GM19351 (cell line): ENCODE results near the gene DDX27.
"Not testable (repeated sequence)": the region's sequence is repeated elsewhere in the genome, so short reads cannot be mapped to it uniquely, and the experiment has no call there.

ENCODE experiments used
- ATAC-seq: cut with Tn5 transposase; IDR thresholded peaks from one replicate; pipeline ENCODE4 v1.9.1; 2021; ENCODE audit warnings: mild to moderate bottlenecking, moderate library complexity; ENCODE audit not compliant: unreplicated experiment

Gene DDX27, protein sequence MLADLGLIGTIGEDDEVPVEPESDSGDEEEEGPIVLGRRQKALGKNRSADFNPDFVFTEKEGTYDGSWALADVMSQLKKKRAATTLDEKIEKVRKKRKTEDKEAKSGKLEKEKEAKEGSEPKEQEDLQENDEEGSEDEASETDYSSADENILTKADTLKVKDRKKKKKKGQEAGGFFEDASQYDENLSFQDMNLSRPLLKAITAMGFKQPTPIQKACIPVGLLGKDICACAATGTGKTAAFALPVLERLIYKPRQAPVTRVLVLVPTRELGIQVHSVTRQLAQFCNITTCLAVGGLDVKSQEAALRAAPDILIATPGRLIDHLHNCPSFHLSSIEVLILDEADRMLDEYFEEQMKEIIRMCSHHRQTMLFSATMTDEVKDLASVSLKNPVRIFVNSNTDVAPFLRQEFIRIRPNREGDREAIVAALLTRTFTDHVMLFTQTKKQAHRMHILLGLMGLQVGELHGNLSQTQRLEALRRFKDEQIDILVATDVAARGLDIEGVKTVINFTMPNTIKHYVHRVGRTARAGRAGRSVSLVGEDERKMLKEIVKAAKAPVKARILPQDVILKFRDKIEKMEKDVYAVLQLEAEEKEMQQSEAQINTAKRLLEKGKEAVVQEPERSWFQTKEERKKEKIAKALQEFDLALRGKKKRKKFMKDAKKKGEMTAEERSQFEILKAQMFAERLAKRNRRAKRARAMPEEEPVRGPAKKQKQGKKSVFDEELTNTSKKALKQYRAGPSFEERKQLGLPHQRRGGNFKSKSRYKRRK

DNA sequence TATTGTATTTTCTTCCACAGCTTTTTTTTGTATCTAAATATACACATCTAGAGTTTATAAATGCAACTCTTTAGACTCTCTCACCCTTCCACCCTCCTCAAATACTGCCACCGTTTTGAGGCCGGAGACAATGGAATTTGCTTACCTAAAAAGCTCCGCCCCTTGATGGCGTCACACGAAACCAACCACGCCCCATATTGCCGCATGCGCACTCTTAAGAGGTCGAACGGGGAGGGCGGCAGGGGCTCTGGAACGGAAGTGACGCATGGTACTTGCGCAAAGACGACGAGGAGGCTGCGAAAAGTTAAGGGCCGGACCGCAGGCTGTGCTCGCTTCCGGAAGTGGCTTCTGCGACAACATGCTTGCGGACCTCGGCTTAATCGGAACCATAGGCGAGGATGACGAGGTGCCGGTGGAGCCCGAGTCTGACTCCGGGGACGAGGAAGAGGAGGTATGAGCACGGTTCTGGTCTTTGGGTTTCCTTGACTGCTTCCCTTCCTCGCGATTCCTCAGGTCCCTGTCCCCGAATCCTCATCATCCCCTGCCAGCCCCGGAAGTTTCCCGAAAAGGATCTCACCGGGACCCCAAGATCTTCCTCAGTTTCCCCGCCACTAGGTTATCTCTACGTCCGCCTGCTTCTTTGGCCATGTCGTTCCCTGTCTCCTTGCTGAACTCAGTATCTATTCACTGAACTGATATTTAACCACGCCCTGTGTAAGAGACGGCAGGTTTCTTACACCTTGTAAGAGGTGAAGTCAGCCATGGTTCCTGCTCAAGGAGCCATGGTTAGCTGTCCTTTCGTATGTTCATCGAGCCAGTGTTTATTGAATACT, at the start of gene DDX27:
DDX27 (plus strand) TSS at position 326 of the 833 bp plus-strand sequence; CDS start at position 359, 33 bp downstream.
- ATAC-seq: peak; percentile 91

DNA sequence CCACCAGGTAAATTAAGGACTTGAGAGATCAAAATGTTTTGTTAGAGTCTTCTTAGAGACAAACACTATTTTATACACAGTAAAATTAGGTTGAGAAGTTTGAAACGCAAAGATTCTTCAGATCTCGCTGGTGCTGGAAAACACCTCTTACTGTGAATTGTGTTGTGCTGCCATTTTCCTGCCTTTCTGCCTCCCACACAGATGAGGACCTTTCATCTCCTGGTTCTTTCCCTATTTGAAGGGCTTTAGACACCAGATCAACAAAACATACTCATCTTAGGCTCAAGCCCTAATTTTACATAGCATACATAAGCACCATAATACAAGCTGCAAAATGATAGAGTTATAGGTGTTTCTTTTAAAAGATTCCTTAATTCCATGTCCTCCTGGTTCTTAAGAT, 49.7 kb upstream of the DDX27 start:
- no peak for ATAC-seq

DNA sequence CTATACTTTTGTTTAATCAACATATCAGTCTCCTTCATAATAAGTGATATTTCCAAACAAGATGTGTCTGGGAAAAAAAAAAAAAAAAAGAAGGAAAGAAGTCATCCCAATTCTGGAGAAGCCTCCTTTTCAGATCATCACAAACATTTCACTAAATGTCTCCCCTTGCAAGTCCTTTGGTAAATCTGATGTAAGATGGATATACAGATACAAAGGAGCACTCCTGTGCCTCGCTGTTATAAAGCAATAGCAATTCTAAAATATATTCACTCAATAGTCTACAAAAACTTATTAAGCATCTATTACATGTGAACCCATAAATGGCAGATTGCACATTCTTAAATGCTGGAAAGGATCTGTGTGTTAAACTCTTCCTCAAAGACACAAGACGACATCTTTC, 48.5 kb upstream of the DDX27 start:
- ATAC-seq: no peak

DNA sequence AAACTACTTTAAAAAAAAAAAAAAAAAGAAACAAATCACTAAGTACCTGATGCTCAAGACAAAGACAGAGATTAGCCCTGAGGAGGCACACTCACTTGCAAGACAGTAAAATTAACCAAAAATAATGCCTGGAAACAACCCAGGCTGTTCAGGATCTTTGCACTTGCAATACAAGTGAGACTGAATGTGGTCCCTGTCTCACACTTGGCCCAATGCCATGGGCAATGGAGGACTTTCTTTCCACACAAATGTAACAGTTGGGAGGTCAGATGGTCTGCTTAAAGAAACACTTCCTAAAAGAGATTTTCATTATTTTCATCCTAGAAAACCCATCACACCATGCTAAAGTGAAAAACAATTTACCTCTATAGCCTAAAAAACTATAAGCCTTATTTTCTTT, 47.3 kb upstream of the DDX27 start:
- no peak for ATAC-seq

DNA sequence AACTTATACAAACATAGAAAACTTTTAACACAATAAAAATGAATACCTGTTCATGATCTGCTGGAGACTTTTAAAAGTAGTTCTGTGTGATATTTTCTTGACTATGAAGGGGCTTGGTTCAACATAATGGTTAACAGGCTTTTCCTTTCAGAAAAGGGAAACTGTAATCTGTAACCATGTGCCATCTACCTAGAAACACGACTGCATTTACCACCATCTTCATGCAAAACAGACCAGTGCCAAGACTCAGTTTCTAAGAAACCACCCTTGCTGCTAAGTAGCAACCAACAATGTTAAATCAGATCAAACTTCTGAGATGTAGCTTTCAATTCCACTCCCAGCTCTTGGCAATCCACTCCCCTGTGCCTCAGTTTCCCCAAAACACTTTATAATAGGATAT, 46.8 kb upstream of the DDX27 start:
- no peak for ATAC-seq

DNA sequence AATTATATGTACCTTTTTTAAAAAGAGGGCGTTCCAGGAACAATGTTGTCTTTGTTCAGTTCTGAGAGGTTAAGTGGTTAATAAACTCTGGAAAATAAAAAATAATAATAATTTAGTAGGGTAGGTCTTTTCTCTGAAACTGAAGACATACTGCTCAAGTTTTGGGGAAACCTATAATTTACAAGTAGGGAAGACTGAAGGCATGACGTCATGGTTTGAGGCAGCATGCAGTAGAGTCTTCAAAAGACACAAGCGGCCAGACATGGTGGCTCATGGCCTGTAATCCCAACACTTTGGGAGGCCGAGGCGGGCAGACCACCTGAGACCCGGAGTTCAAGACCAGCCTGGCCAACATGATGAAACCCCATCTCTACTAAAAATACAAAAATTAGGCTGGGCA, 45.0 kb upstream of the DDX27 start:
- no peak for ATAC-seq

DNA sequence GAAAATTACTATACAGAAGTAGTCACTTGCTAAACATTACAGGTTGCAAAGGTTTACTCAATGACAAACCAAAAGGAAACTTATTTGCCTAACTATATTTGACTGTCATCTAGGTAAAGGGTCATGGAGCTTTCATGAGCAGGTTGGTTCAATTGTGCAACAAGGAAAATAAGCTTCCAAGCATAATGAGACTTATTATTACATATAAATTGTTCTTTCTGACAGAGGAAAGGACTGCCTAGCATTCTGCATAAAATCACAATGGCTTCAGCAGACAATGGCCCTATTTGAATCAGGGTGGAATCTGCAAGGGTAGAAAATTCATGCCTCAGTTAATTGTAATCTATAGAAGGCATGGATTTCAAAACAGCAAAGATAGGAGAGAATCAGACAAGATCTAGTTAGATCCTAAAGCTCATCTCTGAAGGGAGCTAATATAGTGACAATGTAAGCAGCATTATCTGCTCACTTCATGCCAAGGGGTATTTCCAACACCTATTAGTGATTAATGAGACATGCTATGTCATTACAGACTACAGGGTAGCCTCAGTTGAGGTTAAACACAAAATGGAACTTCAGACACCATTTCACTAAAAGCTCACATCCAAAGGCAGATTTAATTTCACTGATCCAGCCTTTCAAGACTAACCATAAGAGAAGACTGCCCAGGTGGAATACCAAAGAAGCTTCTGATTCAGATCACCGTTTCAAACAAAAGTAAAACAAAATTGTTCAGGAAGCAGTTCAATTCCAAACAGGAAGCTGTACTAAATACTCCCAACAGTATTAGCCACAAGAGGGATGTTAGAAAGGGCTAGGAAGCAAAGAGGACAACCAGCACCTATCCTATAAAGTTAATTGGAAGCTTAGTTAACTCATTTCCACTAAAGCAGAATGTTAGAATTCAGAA, 39.6 kb upstream of the DDX27 start:
- ATAC-seq: no peak

DNA sequence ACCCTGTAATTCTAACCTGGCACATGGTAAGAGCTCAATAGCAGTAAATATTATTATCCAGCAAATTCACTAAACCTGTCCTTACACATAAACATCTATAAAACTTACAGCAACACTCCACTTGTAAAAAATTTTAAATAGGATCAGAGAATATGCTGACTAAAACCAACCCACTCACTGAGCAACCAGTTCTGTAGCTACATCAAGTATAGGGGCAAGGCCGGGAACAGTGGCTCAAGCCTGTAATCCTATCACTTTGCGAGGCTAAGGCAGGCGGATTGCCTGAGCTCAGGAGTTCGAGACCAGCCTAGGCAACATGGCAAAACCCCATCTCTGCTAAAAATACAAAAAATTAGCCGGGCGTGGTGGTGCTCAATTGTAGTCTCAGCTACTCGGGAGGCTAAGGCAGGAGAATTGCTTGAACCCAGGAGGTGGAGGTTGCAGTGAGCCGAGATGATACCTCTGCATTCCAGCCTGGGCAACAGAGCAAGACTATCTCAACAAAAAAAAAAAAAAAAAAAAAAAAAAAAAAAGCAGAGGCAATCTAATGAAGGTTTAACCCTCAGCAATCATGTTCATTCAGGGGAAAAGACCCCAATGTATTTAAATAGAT, 37.8 kb upstream of the DDX27 start:
- ATAC-seq: no peak

DNA sequence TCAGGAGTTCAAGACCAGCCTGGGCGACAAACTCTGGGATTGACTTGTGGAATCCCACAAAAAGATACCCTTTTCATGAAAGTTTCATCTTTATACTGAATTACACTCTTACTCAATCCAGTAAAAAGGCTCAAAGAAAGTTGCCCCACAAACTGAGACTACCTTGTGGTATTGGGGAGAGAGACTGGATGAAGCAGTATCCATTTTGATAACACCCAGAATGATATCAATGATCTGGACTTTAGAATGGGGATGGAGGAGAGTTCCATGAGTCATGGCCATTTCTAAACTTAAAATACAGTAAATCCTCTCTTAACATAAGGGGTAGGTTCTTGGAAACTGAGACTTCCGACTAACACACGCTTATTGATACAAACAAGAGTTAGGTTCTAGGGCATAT, 35.8 kb upstream of the DDX27 start:
- no peak for ATAC-seq

DNA sequence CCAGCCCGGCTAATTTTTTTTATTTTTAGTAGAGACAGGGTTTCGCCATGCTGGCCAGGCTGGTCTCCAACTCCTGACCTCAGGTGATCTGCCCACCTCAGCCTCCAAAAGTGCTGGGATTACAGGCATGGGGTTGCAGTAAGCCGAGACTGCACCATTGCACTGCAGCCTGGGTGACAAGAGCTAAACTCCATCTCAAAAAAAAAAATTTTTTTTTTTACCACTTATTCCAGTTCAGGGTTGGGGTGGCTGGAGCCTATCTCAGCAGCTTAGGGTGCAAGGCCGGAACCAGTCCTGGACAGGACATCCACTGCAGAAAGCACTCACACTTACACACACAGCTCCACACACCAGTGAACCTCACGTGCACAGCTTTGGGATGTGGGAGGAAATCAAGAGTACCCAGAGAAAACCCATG, 35.1 kb upstream of the DDX27 start:
- not testable (repeated sequence) for ATAC-seq

DNA sequence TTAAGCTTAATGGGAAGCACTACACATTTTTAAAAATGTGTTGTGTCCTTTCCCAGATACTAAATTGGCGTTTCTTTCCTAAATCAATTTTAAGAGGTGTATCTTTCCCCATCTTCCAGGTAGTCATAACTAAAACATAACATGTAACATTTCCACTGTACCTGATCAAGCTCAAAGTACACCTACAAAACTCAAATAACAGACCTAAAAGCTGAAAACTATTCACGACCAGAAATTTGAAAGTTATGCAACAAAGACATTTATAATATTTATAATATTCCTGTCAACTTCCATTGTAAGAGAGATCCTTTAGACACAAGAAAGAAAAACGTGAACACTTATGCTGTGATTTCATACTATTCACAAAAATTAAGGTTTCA, 34.5 kb upstream of the DDX27 start:
- ATAC-seq: no peak

DNA sequence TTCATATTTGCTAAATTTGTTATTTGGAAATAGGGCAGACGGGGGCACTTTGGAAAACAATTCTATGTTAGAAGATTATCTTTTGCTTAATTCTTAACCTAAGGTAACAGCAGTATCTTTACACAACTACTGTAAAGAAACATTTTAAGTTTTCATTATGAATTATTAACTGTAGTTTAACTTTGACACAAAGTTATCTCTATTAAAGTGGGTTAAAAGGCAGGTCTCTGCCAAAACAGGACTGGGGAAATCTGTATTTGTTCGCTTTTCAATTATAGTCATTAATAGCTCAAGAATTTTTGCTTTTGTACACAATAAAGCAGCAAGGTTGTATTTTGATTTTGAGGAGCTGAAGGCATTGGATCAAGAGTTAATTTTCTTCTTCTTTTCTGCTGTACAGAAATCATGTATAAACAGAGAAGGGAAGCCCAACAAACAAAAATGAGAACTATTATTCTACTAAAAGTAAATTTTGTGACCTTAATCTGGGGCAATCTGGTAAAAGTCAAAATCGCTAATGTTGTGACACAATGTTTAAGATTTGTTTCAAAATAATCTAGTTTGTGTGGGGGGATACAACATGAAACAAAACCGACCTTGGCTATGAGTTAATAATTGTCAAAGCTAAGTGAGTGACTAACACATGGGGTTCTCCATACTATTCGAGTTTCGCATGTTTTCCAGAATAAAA, 34.0 kb upstream of the DDX27 start:
- ATAC-seq: no peak

DNA sequence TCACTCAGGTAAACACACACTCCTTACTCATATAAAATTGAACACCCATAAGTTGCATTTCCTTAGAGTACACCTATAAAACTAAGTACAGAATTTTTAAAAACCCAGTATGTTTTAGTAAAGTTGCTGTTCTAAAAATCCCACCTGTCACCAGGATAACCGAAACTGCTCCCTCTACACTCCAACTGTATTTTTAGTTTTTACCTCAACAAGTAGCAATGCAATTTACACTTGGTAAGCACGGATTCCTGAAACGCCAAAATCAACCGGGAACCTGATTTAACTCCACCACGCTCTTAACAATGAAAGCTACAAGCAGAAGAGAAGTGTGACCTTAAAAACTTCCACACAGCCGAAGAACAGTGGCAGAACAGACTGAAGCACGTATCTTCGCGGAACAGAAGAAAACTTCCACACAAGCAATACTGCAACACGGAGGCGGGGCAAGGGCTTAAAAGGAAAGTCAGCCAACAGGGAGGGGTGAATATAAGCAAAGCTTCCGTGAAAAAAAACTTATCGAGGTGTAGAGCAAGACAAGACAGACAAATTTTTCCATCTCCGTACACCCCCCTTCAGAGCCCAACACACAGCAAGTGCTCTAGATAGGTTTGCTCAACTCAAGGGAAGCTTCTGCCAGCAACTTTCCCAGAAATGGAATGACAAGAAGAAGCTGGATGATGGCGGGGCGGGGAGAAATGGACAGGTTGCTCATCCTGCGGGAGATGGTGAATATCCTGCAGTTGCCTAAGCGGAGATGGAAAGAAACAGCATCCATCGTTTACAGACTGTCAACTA, 32.5 kb upstream of the DDX27 start:
- ATAC-seq: no peak

DNA sequence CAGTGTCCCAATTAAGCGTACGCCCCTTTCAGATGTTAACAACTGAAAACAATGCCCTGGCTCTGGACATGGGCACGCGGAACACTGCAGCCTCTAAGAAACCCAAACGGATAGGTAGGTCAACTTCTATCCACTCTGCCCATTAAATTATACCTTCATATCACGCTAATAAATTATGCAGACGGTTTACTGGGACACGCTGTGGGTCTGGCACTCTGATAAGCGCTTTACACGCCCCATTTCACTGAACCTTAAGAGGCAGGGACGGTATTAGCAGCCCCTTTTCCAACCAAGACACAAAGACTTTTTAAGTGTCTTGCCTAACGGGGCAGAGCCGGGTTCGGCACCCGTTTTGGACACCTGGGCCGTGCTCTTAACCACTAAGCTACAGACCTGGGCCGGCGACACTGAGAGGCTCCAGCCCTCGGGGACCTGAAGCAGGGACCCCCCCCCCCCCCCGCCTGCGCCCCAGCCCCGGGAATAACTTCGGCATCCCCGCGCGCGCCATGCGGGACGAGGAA, 31.8 kb upstream of the DDX27 start:
- ATAC-seq: peak; percentile 15

DNA sequence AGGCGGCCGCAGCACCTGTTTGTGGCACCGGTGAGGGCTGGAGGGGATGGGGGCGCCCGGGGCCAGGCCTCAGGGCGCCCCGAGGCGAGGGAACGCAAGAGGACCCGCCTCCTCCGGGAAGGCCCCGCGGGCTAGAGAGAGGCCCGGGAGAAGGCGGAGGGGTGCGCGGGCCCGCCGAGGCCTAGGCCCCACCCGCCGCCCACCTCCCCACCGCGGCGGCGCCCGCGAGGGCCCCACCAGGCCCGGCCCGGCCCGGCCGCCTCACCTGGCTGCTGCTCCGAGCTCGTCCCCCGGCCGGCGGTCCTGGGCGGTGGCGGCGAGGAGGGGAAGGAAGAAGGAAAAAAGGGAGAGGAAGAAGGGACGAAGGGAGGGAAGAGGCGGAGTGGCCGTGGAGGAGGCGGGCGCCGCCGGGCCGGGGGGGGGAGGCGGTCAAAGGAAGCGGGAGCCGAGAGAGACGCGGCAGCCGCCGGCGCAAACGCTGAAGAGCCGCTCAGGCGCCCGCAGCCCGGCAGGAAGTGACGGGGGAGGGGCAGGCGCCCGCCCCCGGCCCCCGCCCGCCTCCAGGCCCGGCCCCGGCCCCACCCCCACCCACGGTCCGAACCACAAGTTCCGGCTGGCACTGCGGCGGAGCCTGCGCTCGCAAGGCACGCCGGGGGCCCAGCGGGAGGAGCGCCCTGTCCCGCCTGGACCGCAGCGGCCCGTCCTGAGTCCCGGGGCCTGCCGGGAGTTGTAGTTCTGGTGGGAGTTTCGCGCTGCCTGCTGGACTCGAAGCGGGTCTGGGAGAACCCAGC, 31.2 kb upstream of the DDX27 start, which contains the start of gene STAU1:
STAU1 (minus strand) TSS at position 484 of the 791 bp plus-strand sequence. CDS start 22,133 bp downstream, outside the sequence.
- peak; percentile 93 for ATAC-seq

DNA sequence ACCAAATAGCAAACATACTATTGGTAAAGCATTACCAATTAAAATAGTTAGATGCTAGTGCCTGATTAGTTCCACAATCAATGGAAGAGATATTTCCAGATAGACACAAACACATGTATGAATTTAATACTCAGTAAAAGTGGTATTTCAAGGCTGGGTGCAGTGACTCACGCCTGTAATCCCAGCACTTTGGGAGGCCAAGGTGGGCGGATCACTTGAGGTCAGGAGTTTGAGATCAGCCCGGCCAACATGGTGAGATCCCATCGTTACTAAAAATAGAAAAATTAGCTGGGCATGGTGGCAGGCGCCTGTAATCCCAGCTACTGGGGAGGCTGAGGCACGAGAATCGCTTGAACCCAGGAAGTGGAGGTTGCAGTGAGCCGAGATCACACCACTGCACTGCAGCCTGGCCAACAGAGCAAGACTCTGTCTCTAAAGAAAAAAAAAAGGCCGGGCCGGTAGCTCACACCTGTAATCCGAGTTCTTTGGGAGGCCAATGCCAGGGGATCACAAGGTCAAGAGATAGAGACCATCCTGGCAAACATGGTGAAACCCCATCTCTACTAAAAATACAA, 26.2 kb upstream of the DDX27 start:
- not testable (repeated sequence) for ATAC-seq

DNA sequence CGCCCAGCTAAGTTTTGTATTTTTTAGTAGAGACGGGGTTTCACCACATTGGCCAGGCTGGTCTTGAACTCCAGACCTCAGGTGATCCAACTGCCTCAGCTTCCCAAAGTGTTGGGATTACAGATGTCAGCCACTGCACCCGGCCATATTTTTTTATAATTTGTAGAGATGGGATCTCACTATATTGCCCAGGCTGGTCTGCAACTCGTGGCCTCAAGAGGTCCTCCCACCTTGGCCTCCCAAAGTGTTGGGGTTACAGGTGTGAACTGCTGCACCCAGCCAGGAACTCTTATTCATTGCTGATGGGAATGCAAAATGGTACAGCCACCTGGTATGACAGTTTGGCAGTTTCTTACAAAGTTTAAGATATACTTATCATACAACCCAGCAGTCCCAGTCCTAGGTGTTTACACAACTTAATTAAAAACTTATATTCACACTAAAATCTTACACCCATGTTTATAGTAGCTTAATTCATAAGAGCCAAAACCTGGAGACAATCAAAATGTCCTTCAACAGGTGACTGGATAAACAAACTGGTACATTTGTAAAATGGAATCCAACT, 19.4 kb upstream of the DDX27 start:
- no peak for ATAC-seq
